ENCODE measurements around the gene RABIF. TPM values are rescaled to one million over a fixed set of nuclear protein-coding genes. Genes with fewer than 3 reads are reported as not detected.

Gene RABIF
- total RNA-seq, 1 experiment from 2014 or later = 15.3 TPM

DNA sequence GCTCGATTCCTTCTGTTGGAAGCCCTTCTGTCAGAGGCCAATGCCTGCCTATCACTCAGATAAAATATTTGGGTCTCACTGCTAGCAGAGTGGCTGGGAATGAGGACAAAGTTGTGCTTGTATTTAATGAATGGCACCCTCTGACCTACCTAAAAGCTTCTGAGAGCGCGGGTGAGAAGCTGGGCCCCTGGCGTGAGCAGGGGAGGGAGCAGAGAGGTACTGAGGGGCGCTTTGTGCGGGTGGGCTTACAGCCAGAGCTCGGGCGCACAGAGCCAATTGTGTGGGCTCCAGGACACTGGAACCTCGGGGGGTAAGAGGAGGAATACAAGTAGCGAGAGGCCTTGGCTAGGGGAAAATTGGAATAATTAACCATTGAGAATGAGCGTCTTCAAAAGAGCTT, 45.9 kb downstream of the RABIF start:
- intact Hi-C loops (cut with micrococcal nuclease; ENCODE audit: unreplicated experiment) (no loop called here), in situ Hi-C loops (cut with HindIII; ENCODE audit: low pct_unique_long_range_greater_than_20kb, low sequenced_read_pairs) (no loop called here)
- ATAC-seq (no peak), DNase-seq (ENCODE audit: low read depth, low spot score) (no peak)
- no peaks in the 10 kb centered on the region for H3K9me3 ChIP-seq (ENCODE audit: control insufficient read depth, insufficient read depth, low read depth, low read length)
- H3K4me3 ChIP-seq (ENCODE audit: low read depth in 2 of 2, low read length in 2 of 2) = no peak overlapping the region
- BruUV-seq (replicated peaks) = no TSS peak
- no peaks in the 10 kb centered on the region for H3K36me3 ChIP-seq (ENCODE audit: control insufficient read depth, insufficient read depth, low read length)
- ChIA-PET POLR2A (interaction anchor here (0.5 kb wide), 1 partner anchor 31 kb away, joined by 3 read pairs; no protein-coding TSS in a partner anchor), CTCF (no interaction called here)
- H3K27me3 ChIP-seq (ENCODE audit: control insufficient read depth, insufficient read depth, low read length) = no peaks in the 10 kb centered on the region
- no peak for TF ChIP-seq REST (IDR thresholded peaks at IDR 0.05; ENCODE audit: insufficient read depth in 1 of 2, low read depth in 2 of 2, low read length in 1 of 2)
- TF ChIP-seq POLR2AphosphoS5 (IDR thresholded peaks at IDR 0.05; ENCODE audit: low read depth, low read length) = no peak
- no peak for TF ChIP-seq SIN3A (IDR thresholded peaks at IDR 0.05; ENCODE audit: borderline replicate concordance, insufficient read depth, low read depth, low read length)
- TF ChIP-seq TCF7L2 (IDR thresholded peaks at IDR 0.05; ENCODE audit: low read depth, low read length) = no peak
- TF ChIP-seq, protein P1, sequence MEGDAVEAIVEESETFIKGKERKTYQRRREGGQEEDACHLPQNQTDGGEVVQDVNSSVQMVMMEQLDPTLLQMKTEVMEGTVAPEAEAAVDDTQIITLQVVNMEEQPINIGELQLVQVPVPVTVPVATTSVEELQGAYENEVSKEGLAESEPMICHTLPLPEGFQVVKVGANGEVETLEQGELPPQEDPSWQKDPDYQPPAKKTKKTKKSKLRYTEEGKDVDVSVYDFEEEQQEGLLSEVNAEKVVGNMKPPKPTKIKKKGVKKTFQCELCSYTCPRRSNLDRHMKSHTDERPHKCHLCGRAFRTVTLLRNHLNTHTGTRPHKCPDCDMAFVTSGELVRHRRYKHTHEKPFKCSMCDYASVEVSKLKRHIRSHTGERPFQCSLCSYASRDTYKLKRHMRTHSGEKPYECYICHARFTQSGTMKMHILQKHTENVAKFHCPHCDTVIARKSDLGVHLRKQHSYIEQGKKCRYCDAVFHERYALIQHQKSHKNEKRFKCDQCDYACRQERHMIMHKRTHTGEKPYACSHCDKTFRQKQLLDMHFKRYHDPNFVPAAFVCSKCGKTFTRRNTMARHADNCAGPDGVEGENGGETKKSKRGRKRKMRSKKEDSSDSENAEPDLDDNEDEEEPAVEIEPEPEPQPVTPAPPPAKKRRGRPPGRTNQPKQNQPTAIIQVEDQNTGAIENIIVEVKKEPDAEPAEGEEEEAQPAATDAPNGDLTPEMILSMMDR (IDR thresholded peaks at IDR 0.05) = no peak
- H3K27ac ChIP-seq (ENCODE audit: low read length) = no peak overlapping the region
- no peaks in the 10 kb centered on the region for H3K4me1 ChIP-seq (ENCODE audit: control insufficient read depth, insufficient read depth, low read length)

DNA sequence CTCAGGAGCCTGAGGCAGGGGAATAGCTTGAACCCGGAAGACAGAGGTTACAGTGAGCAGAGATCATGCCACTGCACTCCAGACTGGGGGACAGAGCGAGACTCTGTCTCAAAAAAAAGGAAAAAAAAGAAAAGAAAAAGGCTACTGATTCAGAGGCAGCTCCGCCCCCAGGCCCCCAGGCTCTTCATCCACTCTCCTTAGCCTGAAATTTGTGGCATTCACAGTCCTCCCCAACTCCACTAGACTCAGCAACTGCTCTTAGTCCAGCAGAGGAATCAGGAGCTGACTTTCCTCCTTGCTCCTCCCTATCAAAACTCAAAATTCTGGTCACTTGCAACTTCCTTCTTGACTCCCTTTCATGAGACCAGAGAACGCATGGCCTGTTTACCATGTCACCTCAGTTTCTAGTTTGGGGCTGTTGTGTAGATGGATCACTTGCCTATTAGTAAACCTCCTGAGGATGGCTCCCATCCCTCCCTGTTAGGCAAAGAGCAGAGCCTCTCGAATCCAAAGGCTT, 51.1 kb downstream of the RABIF start:
- Histone ChIP-seq H3K9me3 (ENCODE audit: control insufficient read depth, insufficient read depth, low read depth, low read length) (no peaks in the 10 kb centered on the region), H3K4me3 (ENCODE audit: low read depth in 2 of 2, low read length in 2 of 2) (no peak overlapping the region), H3K27ac (ENCODE audit: low read length) (no peak overlapping the region), H3K4me1 (ENCODE audit: control insufficient read depth, insufficient read depth, low read length) (no peaks in the 10 kb centered on the region), H3K36me3 (ENCODE audit: control insufficient read depth, insufficient read depth, low read length) (no peaks in the 10 kb centered on the region), H3K27me3 (ENCODE audit: control insufficient read depth, insufficient read depth, low read length) (0 out of 2 replicates have a peak, but pooled peaks cover 2% of the 10 kb centered on the region)
- in situ Hi-C loops (cut with HindIII; ENCODE audit: low pct_unique_long_range_greater_than_20kb, low sequenced_read_pairs) (no loop called here), intact Hi-C loops (cut with micrococcal nuclease; ENCODE audit: unreplicated experiment) (no loop called here)
- no peak for TF ChIP-seq POLR2AphosphoS5 (IDR thresholded peaks at IDR 0.05; ENCODE audit: low read depth, low read length)
- TF ChIP-seq REST (IDR thresholded peaks at IDR 0.05; ENCODE audit: insufficient read depth in 1 of 2, low read depth in 2 of 2, low read length in 1 of 2) = no peak
- no peak for TF ChIP-seq TCF7L2 (IDR thresholded peaks at IDR 0.05; ENCODE audit: low read depth, low read length)
- TF ChIP-seq, protein P1 (IDR thresholded peaks at IDR 0.05) = no peak
- no peak for TF ChIP-seq SIN3A (IDR thresholded peaks at IDR 0.05; ENCODE audit: borderline replicate concordance, insufficient read depth, low read depth, low read length)
- ATAC-seq = no peak
- no TSS peak for BruUV-seq (replicated peaks)
- ChIA-PET CTCF (no interaction called here), POLR2A (no interaction called here)
- no peak for DNase-seq (ENCODE audit: low read depth, low spot score)
